Activated B cell treated with CpG ODN at 0.5 μM for 24 hours (primary cell): ENCODE data around the gene NPR3. TPM values are rescaled to one million over a fixed set of nuclear protein-coding genes. Genes with fewer than 3 reads are reported as not detected.

Source experiments
- ATAC-seq: fragments of 200-7000 bp; cut with Tn5 transposase; one replicate; pipeline ENCODE4 v1.10.0; 2021; ENCODE audit warnings: low read depth, mild to moderate bottlenecking, moderate library complexity
- CTCF ChIA-PET: fragments of 350-600 bp; sonication (Branson Sonifier 250); formaldehyde crosslinking; loops from one replicate; lab custom pipeline; 2021; ENCODE audit warnings: antibody characterized with exemption; lab: Charles Lee
- POLR2A ChIA-PET: fragments of 350-600 bp; sonication (Branson Sonifier 250); formaldehyde crosslinking; loops from one replicate; lab custom pipeline; 2021; ENCODE audit warnings: antibody characterized with exemption; lab: Charles Lee
- DNase-seq: peaks from one replicate; pipeline ENCODE4 v3.0.0; 2022
- H3K27ac Mint-ChIP-seq: one replicate; pipeline ENCODE4 v1.8.0; 2020; ENCODE audit warnings: mixed read lengths
- H3K27me3 Mint-ChIP-seq: one replicate; pipeline ENCODE4 v1.8.0; 2021; ENCODE audit warnings: mixed read lengths
- H3K36me3 Mint-ChIP-seq: one replicate; pipeline ENCODE4 v1.8.0; 2021; ENCODE audit warnings: low read depth, mixed read lengths
- H3K4me1 Mint-ChIP-seq: one replicate; pipeline ENCODE4 v1.8.0; 2021; ENCODE audit warnings: mixed read lengths
- H3K4me3 Mint-ChIP-seq: one replicate; pipeline ENCODE4 v1.8.0; 2020; ENCODE audit warnings: mild to moderate bottlenecking, mixed read lengths
- H3K9me3 Mint-ChIP-seq: one replicate; pipeline ENCODE4 v1.8.0; 2020; ENCODE audit warnings: mixed read lengths
- CTCF ChIP-seq: fragments of 200-600 bp; IDR thresholded peaks from one replicate; pipeline ENCODE4 v1.8.0; 2022; ENCODE audit warnings: antibody characterized with exemption, mild to moderate bottlenecking
- intact Hi-C: fragments of 100-400 bp; cut with micrococcal nuclease; formaldehyde crosslinking; loops from one replicate; pipeline ENCODE4 v1.15.1; 2024
- total RNA-seq: library from RNA; stranded (reverse); gene quantifications from 2 replicates; pipeline ENCODE4 v1.2.3, GENCODE V29; 2022

NPR3 gene
- total RNA-seq, 1 donor from 2014 or later: not detected

GRCh38 chr5:32703957-32704356, 7.2 kb upstream of the NPR3 start:
- Mint-ChIP-seq H3K36me3 (no peaks in the 10 kb centered on the region), H3K4me1 (no peaks in the 10 kb centered on the region), H3K27ac (no peak overlapping the region), H3K9me3 (peaks cover 8% of the 10 kb centered on the region), H3K27me3 (peaks cover 24% of the 10 kb centered on the region), H3K4me3 (no peak overlapping the region)
- no peak for ATAC-seq
- no peak for TF ChIP-seq CTCF
- ChIA-PET POLR2A (no interaction called here), CTCF (no interaction called here)
- intact Hi-C loops: no loop called here
- DNase-seq: no peak

GRCh38 chr5:32707418-32707997, 3.6 kb upstream of the NPR3 start:
- POLR2A ChIA-PET: no interaction called here
- no peak for DNase-seq
- no peak overlapping the region for H3K27ac Mint-ChIP-seq
- ATAC-seq: no peak
- peaks cover 26% of the 10 kb centered on the region for H3K4me1 Mint-ChIP-seq
- H3K36me3 Mint-ChIP-seq: no peaks in the 10 kb centered on the region
- H3K27me3 Mint-ChIP-seq: peaks cover 31% of the 10 kb centered on the region
- CTCF ChIA-PET: no interaction called here
- no peaks in the 10 kb centered on the region for H3K9me3 Mint-ChIP-seq
- intact Hi-C loops: loop anchor here (5.0 kb wide), 1 partner anchor 1225 kb away; no protein-coding TSS in a partner anchor
- no peak for TF ChIP-seq CTCF
- no peak overlapping the region for H3K4me3 Mint-ChIP-seq

- intact Hi-C loops: loop anchor here (5.0 kb wide), 1 partner anchor 1223 kb away; no protein-coding TSS in a partner anchor
Measured at GRCh38 chr5:32708949-32709348, 2.2 kb upstream of the NPR3 start.

GRCh38 chr5:32709750-32710549, 1.2 kb upstream of the NPR3 start:
- DNase-seq (no peak), ATAC-seq (no peak)
- CTCF ChIA-PET: interaction anchor here (1.6 kb wide), 1 partner anchor 713 kb away, joined by 3 read pairs; no protein-coding TSS in a partner anchor
- POLR2A ChIA-PET: no interaction called here
- H3K27ac Mint-ChIP-seq: no peak overlapping the region
- intact Hi-C loops: loop anchor here (5.0 kb wide), 1 partner anchor 1222 kb away; no protein-coding TSS in a partner anchor
- peaks cover 45% of the 10 kb centered on the region for H3K27me3 Mint-ChIP-seq
- peak overlapping the region; percentile 78 for H3K4me3 Mint-ChIP-seq
- H3K36me3 Mint-ChIP-seq: no peaks in the 10 kb centered on the region
- TF ChIP-seq CTCF: no peak
- H3K9me3 Mint-ChIP-seq: no peaks in the 10 kb centered on the region
- peaks cover 35% of the 10 kb centered on the region for H3K4me1 Mint-ChIP-seq

More at GRCh38 chr5:32708949-32709348, 2.2 kb upstream of the NPR3 start:
- ChIA-PET POLR2A (no interaction called here), CTCF (interaction anchor here (1.6 kb wide), 1 partner anchor 714 kb away, joined by 3 read pairs; no protein-coding TSS in a partner anchor)
- Mint-ChIP-seq H3K27me3 (peaks cover 39% of the 10 kb centered on the region), H3K9me3 (no peaks in the 10 kb centered on the region), H3K36me3 (no peaks in the 10 kb centered on the region), H3K4me1 (peaks cover 31% of the 10 kb centered on the region), H3K27ac (no peak overlapping the region), H3K4me3 (no peak overlapping the region)
- DNase-seq (no peak), ATAC-seq (no peak)
- no peak for TF ChIP-seq CTCF

- CTCF ChIA-PET: no interaction called here
- intact Hi-C loops: no loop called here
- POLR2A ChIA-PET: no interaction called here
- H3K4me3 Mint-ChIP-seq: peak overlapping the region; percentile 51
- DNase-seq (no peak), ATAC-seq (no peak)
- H3K27me3 Mint-ChIP-seq: peaks cover 50% of the 10 kb centered on the region
- H3K36me3 Mint-ChIP-seq: no peaks in the 10 kb centered on the region
- no peak overlapping the region for H3K27ac Mint-ChIP-seq
- no peaks in the 10 kb centered on the region for H3K9me3 Mint-ChIP-seq
- no peak for TF ChIP-seq CTCF
- H3K4me1 Mint-ChIP-seq: peaks cover 35% of the 10 kb centered on the region
Measured at GRCh38 chr5:32711362-32711680, 200 bp downstream of the NPR3 start.
